ES-I3 (cell line): ENCODE measurements around the gene GNA12.

ENCODE experiments used
- H3K36me3 ChIP-seq: 2 replicates; pipeline ENCODE4 v1.6.1; 2013; ENCODE audit warnings: mild to moderate bottlenecking, low read length, control low read depth, moderate library complexity; ENCODE audit not compliant: insufficient read depth
- H3K4me1 ChIP-seq: 2 replicates; pipeline ENCODE4 v1.6.1; 2013; ENCODE audit warnings: mild to moderate bottlenecking, control low read depth, low read length; ENCODE audit not compliant: insufficient read depth
- H3K9ac ChIP-seq: 2 replicates; pipeline ENCODE4 v1.6.1; 2013; ENCODE audit warnings: low read depth, mild to moderate bottlenecking, low read length, moderate library complexity
- H3K9me3 ChIP-seq: 2 replicates; pipeline ENCODE4 v1.6.1; 2013; ENCODE audit warnings: mild to moderate bottlenecking, low read length, moderate library complexity; ENCODE audit not compliant: control insufficient read depth, insufficient read depth

Gene GNA12

GRCh38 chr7:2721842-2722241, 122.3 kb downstream of the GNA12 start:
- Histone ChIP-seq H3K9ac (no peak overlapping the region), H3K4me1 (no peaks in the 10 kb centered on the region)

GRCh38 chr7:2720024-2720423, 124.1 kb downstream of the GNA12 start:
- Histone ChIP-seq H3K36me3 (peaks cover 7% of the 10 kb centered on the region), H3K9me3 (no peaks in the 10 kb centered on the region), H3K4me1 (no peaks in the 10 kb centered on the region), H3K9ac (no peak overlapping the region)

More at GRCh38 chr7:2721842-2722241, 122.3 kb downstream of the GNA12 start:
- H3K36me3 ChIP-seq: peaks cover 5% of the 10 kb centered on the region
- H3K9me3 ChIP-seq: no peaks in the 10 kb centered on the region

GRCh38 chr7:2719007-2719406, 125.1 kb downstream of the GNA12 start:
- peaks cover 7% of the 10 kb centered on the region for H3K36me3 ChIP-seq
- no peaks in the 10 kb centered on the region for H3K9me3 ChIP-seq
- no peak overlapping the region for H3K9ac ChIP-seq
- H3K4me1 ChIP-seq: no peaks in the 10 kb centered on the region

GRCh38 chr7:2718296-2718965, 125.7 kb downstream of the GNA12 start:
- H3K36me3 ChIP-seq: peaks cover 7% of the 10 kb centered on the region
- H3K4me1 ChIP-seq: no peaks in the 10 kb centered on the region
- no peaks in the 10 kb centered on the region for H3K9me3 ChIP-seq
- no peak overlapping the region for H3K9ac ChIP-seq

- Histone ChIP-seq H3K4me1 (no peaks in the 10 kb centered on the region), H3K36me3 (peaks cover 7% of the 10 kb centered on the region), H3K9me3 (no peaks in the 10 kb centered on the region), H3K9ac (no peak overlapping the region)
Measured at GRCh38 chr7:2717293-2718261, 126.5 kb downstream of the GNA12 start.

GRCh38 chr7:2716906-2717292, 127.2 kb downstream of the GNA12 start:
- Histone ChIP-seq H3K36me3 (peaks cover 7% of the 10 kb centered on the region), H3K4me1 (no peaks in the 10 kb centered on the region), H3K9ac (no peak overlapping the region), H3K9me3 (no peaks in the 10 kb centered on the region)

GRCh38 chr7:2716488-2716887, 127.6 kb downstream of the GNA12 start:
- H3K9me3 ChIP-seq: no peaks in the 10 kb centered on the region

GRCh38 chr7:2715341-2716231, 128.5 kb downstream of the GNA12 start:
- Histone ChIP-seq H3K4me1 (no peaks in the 10 kb centered on the region), H3K9ac (no peak overlapping the region), H3K9me3 (no peaks in the 10 kb centered on the region), H3K36me3 (peaks cover 7% of the 10 kb centered on the region)

More at GRCh38 chr7:2716488-2716887, 127.6 kb downstream of the GNA12 start:
- H3K9ac ChIP-seq: no peak overlapping the region
- no peaks in the 10 kb centered on the region for H3K4me1 ChIP-seq
- peaks cover 7% of the 10 kb centered on the region for H3K36me3 ChIP-seq

GRCh38 chr7:2714636-2715035, 129.5 kb downstream of the GNA12 start:
- no peak overlapping the region for H3K9ac ChIP-seq
- H3K4me1 ChIP-seq: no peaks in the 10 kb centered on the region
- peaks cover 7% of the 10 kb centered on the region for H3K36me3 ChIP-seq
- H3K9me3 ChIP-seq: no peaks in the 10 kb centered on the region

GRCh38 chr7:2713978-2714377, 130.1 kb downstream of the GNA12 start:
- no peaks in the 10 kb centered on the region for H3K4me1 ChIP-seq
- H3K9me3 ChIP-seq: no peaks in the 10 kb centered on the region
- H3K9ac ChIP-seq: no peak overlapping the region
- H3K36me3 ChIP-seq: peaks cover 7% of the 10 kb centered on the region

- no peaks in the 10 kb centered on the region for H3K4me1 ChIP-seq
Measured at GRCh38 chr7:2713370-2713769, 130.7 kb downstream of the GNA12 start.

GRCh38 chr7:2711895-2712675, 132.0 kb downstream of the GNA12 start:
- Histone ChIP-seq H3K36me3 (peaks cover 5% of the 10 kb centered on the region; the same call in 1 of the 2 replicates), H3K9ac (no peak overlapping the region), H3K4me1 (no peaks in the 10 kb centered on the region; the same call in 1 of the 2 replicates), H3K9me3 (no peaks in the 10 kb centered on the region)

More at GRCh38 chr7:2713370-2713769, 130.7 kb downstream of the GNA12 start:
- H3K9me3 ChIP-seq: no peaks in the 10 kb centered on the region
- no peak overlapping the region for H3K9ac ChIP-seq
- H3K36me3 ChIP-seq: peaks cover 7% of the 10 kb centered on the region

GRCh38 chr7:2710901-2711551, 133.1 kb downstream of the GNA12 start:
- Histone ChIP-seq H3K4me1 (no peaks in the 10 kb centered on the region; the same call in 1 of the 2 replicates), H3K9ac (no peak overlapping the region), H3K36me3 (no peaks in the 10 kb centered on the region)

More at GRCh38 chr7:2710901-2711551, 133.1 kb downstream of the GNA12 start:
- H3K9me3 ChIP-seq: no peaks in the 10 kb centered on the region
